Gastroesophageal sphincter (tissue), 4 donors: Measurements from ENCODE around the gene GSK3B. TPM values are rescaled to one million over a fixed set of nuclear protein-coding genes. Genes with fewer than 3 reads are reported as not detected.

Source experiments
- ATAC-seq: fragments of 150-250 bp; one replicate; pipeline ENCODE4 v1.9.1; 2016; ENCODE audit warnings: mild to moderate bottlenecking, moderate library complexity
- H3K27ac ChIP-seq, 4 donors: fragments of 200-600 bp; sonication (generic) in 3 of 4; 1 replicate in 3 of 4; 2 replicates in 1 of 4; pipeline ENCODE4 v1.5.1; 2016 to 2019
- H3K27me3 ChIP-seq: fragments of 200-600 bp; sonication (generic); one replicate; pipeline ENCODE4 v1.5.1; 2019
- H3K36me3 ChIP-seq, 2 donors: fragments of 200-600 bp; sonication (generic); one replicate each; pipeline ENCODE4 v1.5.1; 2019; ENCODE audit warnings: control low read depth in 1 of 2
- H3K4me1 ChIP-seq, 3 donors: fragments of 200-600 bp; sonication (generic); 1 replicate in 2 of 3; 2 replicates in 1 of 3; pipeline ENCODE4 v1.5.1; 2016 to 2019; ENCODE audit warnings: control low read depth in 2 of 3
- H3K4me3 ChIP-seq, 2 donors: fragments of 200-600 bp; sonication (generic); one replicate each; pipeline ENCODE4 v1.5.1; 2019; ENCODE audit warnings: mild to moderate bottlenecking in 1 of 2, moderate library complexity in 1 of 2
- H3K9me3 ChIP-seq, 3 donors: fragments of 200-600 bp; sonication (generic); one replicate each; pipeline ENCODE4 v1.5.1; 2017 to 2019; ENCODE audit warnings: control low read depth in 2 of 3
- CTCF ChIP-seq, 4 experiments: fragments of 200-600 bp in 2 of 4; fragments of 450-650 bp in 2 of 4; sonication (generic) in 1 of 4; IDR thresholded peaks; one replicate each; pipeline ENCODE4 v1.5.1; 2017 to 2019; ENCODE audit warnings: antibody characterized with exemption in 4 of 4, mild to moderate bottlenecking in 2 of 4, moderate library complexity in 2 of 4
- EP300 ChIP-seq: sonication (generic); formaldehyde crosslinking; IDR thresholded peaks from one replicate; pipeline ENCODE4 v1.6.1; 2017; ENCODE audit warnings: antibody characterized with exemption, mild to moderate bottlenecking
- POLR2A ChIP-seq, 2 donors: fragments of 450-650 bp; IDR thresholded peaks; one replicate each; pipeline ENCODE4 v1.6.1; 2017; ENCODE audit warnings: antibody characterized with exemption in 2 of 2, mild to moderate bottlenecking in 2 of 2, moderate library complexity in 1 of 2
- POLR2AphosphoS5 ChIP-seq: sonication (generic); formaldehyde crosslinking; IDR thresholded peaks from one replicate; pipeline ENCODE4 v1.6.1; 2017; ENCODE audit warnings: antibody characterized with exemption
- WGBS, 2 donors: methylation state at CpG; one replicate each; pipeline ENCODE4 v1.1.5; 2018; ENCODE audit warnings: low coverage in 1 of 2; 5-methylcytosine and 5-hydroxymethylcytosine counted together
- total RNA-seq, 4 donors: library from RNA; depleted of rRNA; stranded (reverse); fragments of >200 nt; gene quantifications; one replicate each; pipeline ENCODE4 v1.1.0, GENCODE V29; 2016

Gene GSK3B
- total RNA-seq, 4 donors from 2014 or later, result 32.7 to 40.6 (median 34.6) TPM

GRCh38 chr3:120049881-120050539, 44.2 kb downstream of the GSK3B start:
- peaks cover 8 to 43% (median 16%) of the 10 kb centered on the region in 3 donors for H3K4me1 ChIP-seq
- TF ChIP-seq EP300 (no peak), CTCF (IDR thresholded peaks at IDR 0.05) (no peak), POLR2AphosphoS5 (no peak), POLR2A (IDR thresholded peaks at IDR 0.05) (no peak)

DNA sequence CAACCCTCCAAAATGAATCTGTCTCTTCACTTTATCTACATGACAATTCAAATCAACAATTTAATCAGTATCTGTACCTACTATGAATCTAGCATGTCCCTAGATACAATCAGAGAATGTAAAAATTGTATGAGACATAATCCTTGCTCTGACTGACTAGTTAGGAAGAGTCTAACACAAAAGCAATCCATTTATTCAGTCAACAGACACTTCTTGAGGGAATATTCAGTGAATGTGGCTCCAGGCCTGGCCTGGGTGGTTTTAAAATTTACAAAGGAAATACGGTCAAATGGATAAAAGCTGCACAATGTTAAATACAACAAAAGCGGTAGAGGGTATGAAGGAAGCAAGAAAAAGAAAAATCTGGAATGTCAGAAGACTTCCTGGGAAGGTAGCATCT, 45.2 kb downstream of the GSK3B start:
- no peaks in the 10 kb centered on the region for H3K27me3 ChIP-seq
- no peak for TF ChIP-seq CTCF (IDR thresholded peaks at IDR 0.05)
- WGBS, 2 donors, result 14 to 70% methylated on average over 2 of the region's 2 CpGs
- no peak for ATAC-seq
- no peak overlapping the region for H3K27ac ChIP-seq
- H3K4me3 ChIP-seq, result no peak overlapping the region
- H3K9me3 ChIP-seq, result peaks cover 0 to 15% (median 0%) of the 10 kb centered on the region in 3 donors
- peaks cover 8 to 43% (median 16%) of the 10 kb centered on the region in 3 donors for H3K4me1 ChIP-seq
- H3K36me3 ChIP-seq, result no peaks in the 10 kb centered on the region

More at GRCh38 chr3:120049881-120050539, 44.2 kb downstream of the GSK3B start:
- H3K27ac ChIP-seq, result no peak overlapping the region
- H3K27me3 ChIP-seq, result no peaks in the 10 kb centered on the region
- peaks cover 0 to 11% (median 0%) of the 10 kb centered on the region in 3 donors for H3K9me3 ChIP-seq
- WGBS, 2 donors, result 67 to 84% methylated on average over 1 to 3 of the region's 4 CpGs
- no peaks in the 10 kb centered on the region for H3K36me3 ChIP-seq
- ATAC-seq, result no peak
- H3K4me3 ChIP-seq, result no peak overlapping the region

GRCh38 chr3:120048355-120049041, 45.7 kb downstream of the GSK3B start:
- no peak for TF ChIP-seq CTCF (IDR thresholded peaks at IDR 0.05)
- no peak for TF ChIP-seq POLR2AphosphoS5
- no peak for TF ChIP-seq POLR2A (IDR thresholded peaks at IDR 0.05)
- TF ChIP-seq EP300, result no peak
- Histone ChIP-seq H3K36me3 (no peaks in the 10 kb centered on the region), H3K9me3 (peaks cover 0 to 15% (median 0%) of the 10 kb centered on the region in 3 donors), H3K27me3 (no peaks in the 10 kb centered on the region), H3K4me1 (peaks cover 8 to 43% (median 16%) of the 10 kb centered on the region in 3 donors), H3K27ac (no peak overlapping the region), H3K4me3 (no peak overlapping the region)
- ATAC-seq, result no peak

DNA sequence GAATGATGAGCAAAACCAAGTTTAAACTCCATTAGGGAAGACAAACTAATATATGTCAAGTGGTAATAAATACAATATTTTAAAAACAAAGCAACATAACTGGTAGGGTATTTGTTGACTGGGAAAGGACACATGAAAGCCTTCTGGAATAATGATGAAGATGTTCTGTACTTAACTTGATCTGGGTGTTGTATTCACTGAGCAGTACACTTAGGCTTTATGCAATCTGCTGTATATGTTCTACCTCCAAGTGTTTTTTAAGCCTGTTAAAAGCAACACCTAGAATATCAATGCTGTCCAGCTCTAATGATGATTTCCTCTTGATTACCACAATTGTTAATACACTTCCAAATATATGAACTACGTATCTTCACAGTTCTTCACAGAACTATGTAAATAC, 46.6 kb downstream of the GSK3B start:
- Histone ChIP-seq H3K4me3 (no peak overlapping the region), H3K36me3 (no peaks in the 10 kb centered on the region), H3K27ac (no peak overlapping the region), H3K4me1 (peaks cover 8 to 40% (median 16%) of the 10 kb centered on the region in 3 donors), H3K9me3 (peaks cover 0 to 15% (median 0%) of the 10 kb centered on the region in 3 donors), H3K27me3 (no peaks in the 10 kb centered on the region)
- ATAC-seq, result no peak
- TF ChIP-seq CTCF (IDR thresholded peaks at IDR 0.05), result no peak
- no peak for TF ChIP-seq POLR2AphosphoS5
- no peak for TF ChIP-seq EP300
- TF ChIP-seq POLR2A (IDR thresholded peaks at IDR 0.05), result no peak
- 100% methylated on average over 1 of the region's 1 CpG for WGBS, 2 donors
